GM23248 (cell line): ENCODE measurements around the gene APP.

Experiments used
- EZH2 ChIP-seq: fragments of 200-600 bp; sonication (generic); IDR thresholded peaks from 2 replicates; pipeline ENCODE4 v1.6.1; 2018; ENCODE audit warnings: antibody characterized with exemption, mild to moderate bottlenecking; ENCODE audit not compliant: insufficient read depth, poor library complexity, severe bottlenecking
- EZH2phosphoT487 ChIP-seq: fragments of 200-600 bp; sonication (generic); IDR thresholded peaks from 2 replicates; pipeline ENCODE4 v1.6.1; 2018; ENCODE audit warnings: antibody characterized with exemption, moderate library complexity, mild to moderate bottlenecking, low read depth; ENCODE audit not compliant: insufficient read depth

- TF ChIP-seq EZH2phosphoT487: no peak
- TF ChIP-seq EZH2: no peak
Observed at GRCh38 chr21:25961042-25961441, 209.5 kb downstream of the APP start.
